Neural cell (in vitro differentiated cells): ENCODE results near the gene NEURL4. TPM values are rescaled to one million over a fixed set of nuclear protein-coding genes. Genes with fewer than 3 reads are reported as not detected.

Experiments used
- H2AFZ ChIP-seq: fragments of 200-600, 300-800 bp; sonication (generic), shearing (Covaris generic); 2 replicates; pipeline ENCODE4 v1.6.0; 2014; ENCODE audit warnings: low read depth, mild to moderate bottlenecking, antibody characterized with exemption, low read length, moderate library complexity
- H3F3A ChIP-seq: fragments of 200-600 bp; shearing (Covaris generic); 2 replicates; pipeline ENCODE4 v1.6.1; 2016; ENCODE audit warnings: mild to moderate bottlenecking, moderate library complexity, mixed read lengths, antibody characterized with exemption, low read length; ENCODE audit not compliant: insufficient read depth, poor library complexity, severe bottlenecking
- H3K27ac ChIP-seq: fragments of 200-600, 300-800 bp; sonication (generic), shearing (Covaris generic); 2 replicates; pipeline ENCODE4 v1.5.1; 2014; ENCODE audit warnings: mild to moderate bottlenecking, low read length, moderate library complexity
- H3K27me3 ChIP-seq: fragments of 300-800, 200-600 bp; sonication (generic), shearing (Covaris generic); 2 replicates; pipeline ENCODE4 v1.6.0; 2014; ENCODE audit warnings: mild to moderate bottlenecking, low read depth, low read length, moderate library complexity; ENCODE audit not compliant: insufficient read depth
- H3K36me3 ChIP-seq: fragments of 300-800, 200-600 bp; sonication (generic), shearing (Covaris generic); 2 replicates; pipeline ENCODE4 v1.5.1; 2014; ENCODE audit warnings: mild to moderate bottlenecking, antibody characterized with exemption, low read length, moderate library complexity; ENCODE audit not compliant: insufficient read depth
- H3K4me2 ChIP-seq: fragments of 300-800, 200-600 bp; sonication (generic), shearing (Covaris generic); 2 replicates; pipeline ENCODE4 v1.6.0; 2014; ENCODE audit warnings: mild to moderate bottlenecking, low read length
- H3K4me3 ChIP-seq: fragments of 300-800, 200-600 bp; sonication (generic), shearing (Covaris generic); 2 replicates; pipeline ENCODE4 v1.5.1; 2014; ENCODE audit warnings: mild to moderate bottlenecking, low read length, moderate library complexity
- H3K79me2 ChIP-seq: fragments of 200-600 bp; shearing (Covaris generic); replicated peaks from 2 replicates; pipeline ENCODE4 v1.6.0; 2014; ENCODE audit warnings: mild to moderate bottlenecking, low read length, moderate library complexity; ENCODE audit not compliant: insufficient read depth
- H3K9ac ChIP-seq: fragments of 300-800, 200-600 bp; sonication (generic), shearing (Covaris generic); 2 replicates; pipeline ENCODE4 v1.6.1; 2016; ENCODE audit warnings: mild to moderate bottlenecking, low read length, mixed read lengths
- H3K9me2 ChIP-seq: fragments of 200-600 bp; shearing (Covaris generic); 2 replicates; pipeline ENCODE4 v1.6.1; 2016; ENCODE audit warnings: mild to moderate bottlenecking, low read length, mixed read lengths; ENCODE audit not compliant: insufficient read depth
- H3K9me3 ChIP-seq: fragments of 200-600, 300-800 bp; sonication (generic), shearing (Covaris generic); 2 replicates; pipeline ENCODE4 v1.6.1; 2016; ENCODE audit warnings: mild to moderate bottlenecking, mixed run types, low read length, moderate library complexity, mixed read lengths
- H4K20me1 ChIP-seq: fragments of 200-600 bp; shearing (Covaris generic); 2 replicates; pipeline ENCODE4 v1.6.1; 2016; ENCODE audit warnings: mild to moderate bottlenecking, mixed run types; ENCODE audit not compliant: insufficient read depth
- CTCF ChIP-seq: fragments of 450-650 bp; IDR thresholded peaks from 2 replicates; pipeline ENCODE4 v1.5.1; 2014; ENCODE audit warnings: antibody characterized with exemption, mild to moderate bottlenecking, moderate library complexity; ENCODE audit not compliant: poor library complexity, severe bottlenecking
- EP300 ChIP-seq: fragments of 450-650 bp; conservative IDR thresholded peaks from 2 replicates; pipeline ENCODE4 v1.6.1; 2014; ENCODE audit warnings: antibody characterized with exemption, mild to moderate bottlenecking, moderate library complexity; ENCODE audit not compliant: poor library complexity, severe bottlenecking
- EZH2 ChIP-seq: fragments of 200-600, 300-800 bp; shearing (Covaris generic), sonication (generic); IDR thresholded peaks from 2 replicates; pipeline ENCODE4 v1.6.1; 2014; ENCODE audit warnings: antibody characterized with exemption, low read length, borderline replicate concordance, mild to moderate bottlenecking; ENCODE audit not compliant: insufficient read depth, poor library complexity, severe bottlenecking
- MXI1 ChIP-seq: fragments of 450-650 bp; conservative IDR thresholded peaks from 2 replicates; pipeline ENCODE4 v1.6.1; 2014; ENCODE audit warnings: antibody characterized with exemption, mild to moderate bottlenecking; ENCODE audit not compliant: poor library complexity, severe bottlenecking
- POLR2AphosphoS5 ChIP-seq: IDR thresholded peaks from 2 replicates; pipeline ENCODE4 v1.6.1; 2012
- RAD21 ChIP-seq: fragments of 450-650 bp; conservative IDR thresholded peaks from 2 replicates; pipeline ENCODE4 v1.6.1; 2014; ENCODE audit warnings: antibody characterized with exemption, mild to moderate bottlenecking, moderate library complexity
- REST ChIP-seq: IDR thresholded peaks from 2 replicates; pipeline ENCODE4 v1.6.1; 2012; ENCODE audit warnings: borderline replicate concordance
- SMC3 ChIP-seq: fragments of 450-650 bp; conservative IDR thresholded peaks from 2 replicates; pipeline ENCODE4 v1.6.1; 2014; ENCODE audit warnings: antibody characterized with exemption, mild to moderate bottlenecking, moderate library complexity; ENCODE audit not compliant: poor library complexity
- TAF1 ChIP-seq: IDR thresholded peaks from 2 replicates; pipeline ENCODE4 v1.6.1; 2012; ENCODE audit warnings: low read depth
- polyA plus RNA-seq: library from polyadenylated mRNA; depleted of rRNA; stranded (reverse); fragments of >200 nt; gene quantifications from 2 replicates; pipeline ENCODE4 v1.2.3, GENCODE V29; 2014

NEURL4 gene
- polyA plus RNA-seq, 1 donor from 2014 or later, result 58.4 TPM

- Histone ChIP-seq H4K20me1 (peaks cover 8% of the 10 kb centered on the region), H3K9me3 (no peaks in the 10 kb centered on the region), H3K27me3 (no peaks in the 10 kb centered on the region), H3K4me2 (no peak overlapping the region), H3K36me3 (no peaks in the 10 kb centered on the region), H2AFZ (no peak overlapping the region), H3K4me3 (no peak overlapping the region), H3K79me2 (peaks cover 12% of the 10 kb centered on the region), H3K9me2 (no peaks in the 10 kb centered on the region), H3K27ac (no peak overlapping the region), H3K9ac (no peak overlapping the region), H3F3A (no peaks in the 10 kb centered on the region)
- TF ChIP-seq REST (no peak), RAD21 (no peak), POLR2AphosphoS5 (no peak), EZH2 (no peak), EP300 (no peak), CTCF (no peak), TAF1 (no peak), MXI1 (no peak), SMC3 (no peak)
These were observed 25.0 kb downstream of the NEURL4 start for GRCh38 chr17:7304179-7304578.

- H3K27me3 ChIP-seq, result peaks cover 49% of the 10 kb centered on the region
These were observed 32.8 kb downstream of the NEURL4 start for GRCh38 chr17:7296189-7296861.

More at GRCh38 chr17:7296189-7296861, 32.8 kb downstream of the NEURL4 start:
- no peaks in the 10 kb centered on the region for H3F3A ChIP-seq
- no peaks in the 10 kb centered on the region for H3K36me3 ChIP-seq
- H3K4me2 ChIP-seq, result no peak overlapping the region
- H3K9ac ChIP-seq, result no peak overlapping the region
- no peaks in the 10 kb centered on the region for H3K9me3 ChIP-seq
- H2AFZ ChIP-seq, result no peak overlapping the region
- no peak for TF ChIP-seq REST
- TF ChIP-seq EP300, result no peak
- no peak for TF ChIP-seq TAF1
- TF ChIP-seq CTCF, result peak; percentile 93
- TF ChIP-seq EZH2, result no peak
- TF ChIP-seq SMC3, result peak; percentile 94
- TF ChIP-seq MXI1, result peak; percentile 92
- TF ChIP-seq RAD21, result peak; percentile 88
- no peak for TF ChIP-seq POLR2AphosphoS5
- H3K27ac ChIP-seq, result no peak overlapping the region
- no peaks in the 10 kb centered on the region for H3K79me2 ChIP-seq
- H4K20me1 ChIP-seq, result no peaks in the 10 kb centered on the region
- no peaks in the 10 kb centered on the region for H3K9me2 ChIP-seq
- H3K4me3 ChIP-seq, result peak overlapping the region; percentile 55
